NCI-H2171 (cell line): ENCODE measurements around the gene ZNF830.
A peak's percentile ranks its signal among the peaks of the same experiment; 100 is the strongest.
"Not testable (repeated sequence)": the region's sequence is repeated elsewhere in the genome, so short reads cannot be mapped to it uniquely, and the experiment has no call there.

ENCODE experiments used
- DNase-seq: peaks from one replicate; lab custom pipeline; 2025; lab: John Stamatoyannopoulos, UW

The ZNF830 gene

DNA sequence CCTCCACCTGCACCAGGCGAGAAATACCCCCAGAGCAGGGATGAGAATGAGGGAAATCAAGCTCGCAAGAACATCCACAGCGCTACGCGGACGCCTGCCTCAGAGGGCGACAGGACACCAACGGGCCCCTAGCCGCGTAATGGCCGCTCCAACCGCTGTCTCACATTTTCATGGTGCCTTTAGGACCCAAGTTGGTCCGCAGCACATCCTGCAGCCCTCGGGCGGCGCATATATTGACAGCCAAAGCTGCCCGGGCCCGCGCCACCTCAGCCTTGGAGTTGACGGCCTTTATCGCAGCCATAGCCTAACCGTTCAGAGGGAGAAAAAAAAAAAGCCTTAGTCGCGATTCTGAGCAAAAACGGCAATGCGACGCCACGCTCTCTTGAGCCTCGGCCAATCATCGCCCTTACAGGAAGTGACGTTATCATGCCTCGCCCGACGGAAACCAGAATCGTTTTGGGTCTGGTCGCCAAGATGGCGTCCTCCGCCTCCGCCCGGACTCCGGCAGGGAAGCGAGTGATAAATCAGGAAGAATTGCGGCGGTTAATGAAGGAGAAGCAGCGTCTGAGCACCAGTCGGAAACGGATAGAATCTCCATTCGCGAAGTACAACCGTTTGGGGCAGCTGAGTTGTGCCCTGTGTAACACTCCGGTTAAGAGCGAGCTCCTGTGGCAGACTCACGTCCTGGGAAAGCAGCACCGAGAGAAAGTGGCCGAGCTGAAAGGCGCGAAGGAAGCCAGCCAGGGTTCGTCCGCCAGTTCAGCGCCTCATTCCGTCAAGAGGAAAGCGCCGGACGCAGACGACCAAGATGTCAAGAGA lies at the start of gene ZNF830, which contains the start of gene CCT6B:
TSS of gene ZNF830 (plus strand) at position 448 of the 819 bp plus-strand sequence. CDS start at position 475, 27 bp downstream.
TSS of gene CCT6B (minus strand) at position 368 of the 819 bp plus-strand sequence. CDS start at position 301, 67 bp downstream.
- DNase-seq: peak; percentile 95

DNA sequence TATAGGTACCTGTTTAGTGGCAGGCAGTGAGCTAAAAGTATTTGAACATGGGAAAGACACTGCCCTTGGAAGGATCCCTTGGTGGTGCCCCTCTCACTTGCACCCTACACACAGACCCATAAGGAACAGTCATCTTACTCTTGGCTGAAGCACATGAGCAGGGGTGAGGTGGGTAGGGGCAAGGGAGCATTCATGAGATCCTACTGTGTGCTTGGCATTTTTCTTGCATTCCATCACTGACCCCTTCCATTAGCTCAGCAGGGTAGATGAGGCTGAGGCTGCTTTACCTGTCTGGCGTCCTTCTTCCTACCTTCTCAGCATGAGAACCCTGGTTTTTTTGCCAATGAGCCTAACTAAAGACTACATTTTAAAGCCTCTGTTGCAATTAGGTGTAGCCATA lies 48.3 kb upstream of the ZNF830 start:
- DNase-seq: no peak

- no peak for DNase-seq
Observed at GRCh38 chr17:34916120-34916519, 45.2 kb upstream of the ZNF830 start.

DNA sequence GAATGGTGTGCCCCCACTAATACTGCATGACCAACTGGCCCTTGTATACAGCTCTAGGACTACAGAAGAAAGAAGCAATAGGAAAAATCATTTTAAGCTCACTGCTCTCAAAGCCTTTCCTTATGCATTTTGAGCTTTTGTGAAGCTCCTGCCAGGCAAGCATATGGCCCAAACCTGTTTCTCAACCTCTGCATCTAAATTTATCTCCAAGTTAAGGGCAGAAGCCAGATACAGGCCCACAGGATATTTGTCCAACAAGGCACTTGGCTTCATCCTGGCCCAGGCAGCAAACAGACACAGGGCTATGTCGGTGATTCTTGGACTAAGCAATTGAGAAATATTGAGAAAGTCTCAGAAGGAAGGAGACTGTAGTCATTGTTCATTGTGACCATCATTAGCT lies 44.0 kb upstream of the ZNF830 start:
- no peak for DNase-seq

GRCh38 chr17:34920676-34921075 lies 40.7 kb upstream of the ZNF830 start:
- DNase-seq: no peak

DNA sequence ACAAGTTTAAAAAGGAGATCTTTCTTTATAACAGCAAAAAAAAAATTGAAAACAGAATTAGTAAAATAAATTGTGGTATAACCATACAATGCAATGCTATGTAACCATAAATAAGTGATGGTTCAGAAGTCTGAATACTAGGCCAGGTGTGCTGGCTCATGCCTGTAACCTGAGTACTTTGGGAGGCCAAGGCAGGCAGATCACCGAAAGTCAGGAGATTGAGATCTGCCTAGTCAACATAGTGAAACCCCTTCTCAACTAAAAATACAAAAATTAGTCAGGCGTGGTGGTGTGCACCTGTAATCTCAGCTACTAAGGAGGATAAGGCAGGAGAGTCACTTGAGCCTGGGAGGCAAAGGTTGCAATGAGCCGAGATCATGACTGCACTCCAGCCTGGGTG lies 34.7 kb upstream of the ZNF830 start:
- no peak for DNase-seq

DNA sequence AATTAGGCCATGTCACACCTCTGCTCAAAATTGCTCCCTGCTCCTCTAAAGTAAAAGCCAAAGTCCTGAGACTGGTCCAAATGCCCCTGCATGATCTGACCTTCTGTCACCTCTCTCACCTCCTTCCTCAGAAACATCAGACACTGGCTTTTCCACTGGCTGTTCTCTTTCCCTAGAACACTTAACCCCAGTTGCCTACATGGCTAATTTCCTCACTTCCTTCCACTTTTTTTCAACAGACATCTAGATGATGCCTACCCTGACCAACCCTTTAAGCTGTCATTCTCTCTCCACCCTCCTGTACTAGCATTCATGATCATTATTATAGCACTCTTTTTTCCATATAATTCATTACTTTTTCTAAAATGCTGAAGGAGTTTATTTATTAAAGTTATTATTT lies 31.1 kb upstream of the ZNF830 start:
- DNase-seq: no peak

- not testable (repeated sequence) for DNase-seq
Observed at GRCh38 chr17:34950780-34951179, 10.6 kb upstream of the ZNF830 start.

DNA sequence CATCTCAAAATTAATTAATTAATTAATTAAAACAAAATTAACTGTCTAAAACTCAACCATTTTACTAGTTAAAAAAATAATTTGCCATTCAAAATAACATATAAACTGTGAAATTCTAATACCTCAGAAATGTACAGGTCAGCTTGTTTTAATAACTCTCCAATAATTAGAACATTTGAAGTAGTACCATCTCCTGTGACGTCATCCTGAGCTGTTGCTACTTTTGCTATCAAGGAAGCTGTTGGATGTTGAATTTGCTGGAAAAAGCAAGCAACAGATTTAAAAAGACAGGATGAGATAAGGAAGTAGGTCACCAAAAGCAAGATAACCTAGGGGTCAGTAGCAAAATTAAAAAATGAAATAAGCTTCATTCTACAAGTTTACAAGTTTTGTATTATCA lies 2.9 kb upstream of the ZNF830 start:
- DNase-seq: no peak

DNA sequence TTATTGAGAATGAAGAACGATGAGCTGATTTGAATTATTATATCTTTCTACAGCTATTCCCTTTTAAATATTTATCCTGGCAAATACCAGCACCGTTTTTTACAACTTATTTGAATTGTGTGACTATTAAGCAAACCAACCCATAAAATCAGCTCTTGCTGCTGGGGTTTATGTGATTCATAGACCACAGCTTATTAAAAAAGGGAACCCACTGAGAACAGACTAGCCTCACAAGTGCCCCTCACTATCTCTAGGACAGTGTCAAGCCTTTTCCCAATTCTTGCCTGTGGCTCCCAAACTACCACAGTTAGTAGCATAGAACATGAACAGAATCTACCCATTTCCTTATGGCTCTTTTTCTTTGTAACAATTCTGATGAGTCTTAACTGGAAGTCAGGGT lies 12.8 kb downstream of the ZNF830 start:
- no peak for DNase-seq

GRCh38 chr17:34974794-34975785 lies 13.8 kb downstream of the ZNF830 start:
- DNase-seq: no peak

DNA sequence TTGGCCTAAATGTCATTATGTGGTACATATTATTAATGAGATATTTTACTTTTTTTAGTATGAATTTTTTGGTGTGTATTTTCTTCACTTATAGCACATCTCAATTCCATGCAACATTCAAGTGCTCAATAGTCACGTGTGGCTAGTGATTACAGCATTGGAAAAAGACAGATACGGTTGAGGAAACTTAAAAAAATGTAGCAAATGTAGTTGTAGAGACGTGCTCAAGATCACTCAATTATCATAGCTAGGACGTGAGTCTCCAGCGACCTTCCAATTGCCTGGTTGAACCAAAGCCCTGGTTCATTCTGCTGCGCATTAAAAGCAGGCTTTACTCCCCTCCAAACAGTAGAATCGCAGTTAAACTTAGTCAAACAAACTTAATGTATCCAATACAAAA lies 17.8 kb downstream of the ZNF830 start:
- no peak for DNase-seq

GRCh38 chr17:34979650-34980352 lies 18.5 kb downstream of the ZNF830 start:
- DNase-seq: no peak

DNA sequence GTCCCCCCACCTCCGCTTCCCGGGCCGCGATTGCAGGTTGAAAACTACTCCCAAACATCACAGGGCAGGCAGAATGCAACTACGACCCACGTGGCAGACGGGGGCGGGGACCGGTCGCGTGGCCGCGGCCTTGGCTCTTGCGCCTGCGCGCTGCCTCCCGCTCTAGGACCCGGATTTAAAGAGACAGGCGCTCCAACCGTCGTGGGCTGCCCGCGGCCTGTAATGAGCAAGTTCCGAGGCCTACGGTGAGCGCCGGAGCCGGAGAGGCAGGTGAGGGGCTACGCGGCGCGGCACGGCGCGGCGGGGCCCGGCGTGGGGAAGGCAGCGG lies 19.0 kb downstream of the ZNF830 start, which contains the start of gene LIG3:
TSS of gene LIG3 (plus strand) at position 160 of the 328 bp plus-strand sequence. CDS start 2,494 bp downstream, outside the sequence.
- DNase-seq: peak; percentile 89

DNA sequence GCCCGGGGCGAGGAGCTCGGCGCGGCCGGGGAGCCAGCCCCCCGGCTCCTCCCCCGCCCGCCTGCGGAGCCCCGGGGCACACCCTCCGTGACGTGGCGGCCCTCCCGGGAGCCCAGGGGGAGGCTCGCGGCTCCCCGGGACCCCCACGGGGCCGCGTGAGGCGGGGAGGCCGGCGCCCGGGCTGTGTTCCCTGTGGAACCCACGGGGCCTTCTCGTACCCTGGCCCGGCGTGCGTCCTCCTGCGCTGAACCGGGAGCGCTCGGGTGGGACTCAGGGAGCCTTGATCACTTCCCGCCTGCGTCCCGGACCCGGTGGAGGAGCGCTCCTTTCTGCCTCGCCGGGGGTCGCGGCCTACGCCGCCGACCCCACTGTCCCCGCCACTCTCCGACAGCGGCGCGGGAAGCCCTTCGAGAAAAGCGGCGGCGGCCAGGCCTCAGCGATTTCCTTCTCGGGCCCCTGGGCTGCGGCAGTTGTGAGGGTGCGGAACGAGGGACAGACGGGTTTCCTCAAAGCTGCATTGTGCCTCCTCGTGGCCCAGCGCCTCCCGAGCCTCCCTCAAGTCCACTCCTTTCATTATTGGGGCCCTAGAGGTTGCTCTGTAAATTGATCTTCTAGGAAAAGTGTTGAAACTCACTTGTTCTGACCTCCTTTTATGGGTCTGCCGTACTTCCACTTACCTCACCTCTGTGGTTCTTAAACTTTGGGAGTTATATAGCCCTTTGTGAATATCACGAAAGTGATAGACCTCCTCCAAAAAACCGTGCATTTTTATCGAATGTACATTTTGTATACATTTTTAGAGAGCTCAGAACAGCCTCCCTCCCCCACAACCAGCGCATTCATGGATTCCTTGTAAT lies 19.6 kb downstream of the ZNF830 start:
- peak; percentile 83 for DNase-seq

DNA sequence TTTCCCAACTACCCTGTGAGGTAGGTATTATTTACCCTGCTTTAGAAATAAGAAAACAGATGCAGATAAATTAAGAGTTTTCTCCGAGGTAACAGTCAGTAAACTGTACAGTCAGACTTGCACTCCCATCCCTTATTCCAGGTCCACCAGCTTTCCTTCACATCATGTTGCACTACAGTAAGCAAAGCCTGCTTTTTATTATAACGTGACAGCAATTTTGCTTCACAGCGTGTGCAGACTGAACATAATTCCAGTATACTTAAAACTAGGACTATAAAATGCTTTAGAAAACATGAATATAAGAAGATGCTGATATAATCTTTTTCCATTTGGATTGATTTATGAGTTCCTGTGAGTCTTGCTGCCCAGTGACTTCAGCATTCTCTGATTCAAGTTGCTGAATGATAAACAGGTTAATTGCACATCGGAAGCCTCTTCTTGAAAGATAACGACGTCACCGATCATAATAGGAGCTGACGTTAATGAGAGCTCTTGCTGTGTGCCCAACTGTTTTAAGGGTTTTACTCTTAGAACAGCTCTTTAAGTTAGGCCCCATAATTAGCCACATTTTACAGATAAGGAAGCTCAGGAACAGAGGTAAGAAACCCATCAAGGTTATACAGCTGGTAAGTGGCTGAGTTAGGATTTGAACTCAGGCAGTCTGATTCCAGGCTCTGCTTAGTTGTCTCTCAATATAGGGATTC lies 20.4 kb downstream of the ZNF830 start:
- DNase-seq: no peak

DNA sequence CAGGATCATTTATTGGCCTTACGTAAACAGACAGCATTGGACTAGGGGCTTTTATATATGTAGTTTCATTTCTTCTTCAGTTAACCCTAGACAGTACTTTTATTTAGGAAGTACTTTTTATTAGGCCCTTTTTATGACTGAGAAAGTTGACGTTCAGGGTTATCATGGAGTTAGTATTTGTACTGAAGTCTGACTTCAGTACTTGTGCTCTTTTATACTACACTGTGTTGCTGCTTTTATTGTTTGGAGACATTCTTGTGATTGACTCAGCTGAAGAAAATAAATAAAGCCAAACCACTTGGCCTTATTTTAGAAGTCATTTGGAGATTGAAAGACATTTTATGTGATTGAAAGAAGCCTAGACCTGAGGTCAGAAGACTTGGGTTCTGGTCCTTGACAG lies 25.9 kb downstream of the ZNF830 start:
- no peak for DNase-seq

DNA sequence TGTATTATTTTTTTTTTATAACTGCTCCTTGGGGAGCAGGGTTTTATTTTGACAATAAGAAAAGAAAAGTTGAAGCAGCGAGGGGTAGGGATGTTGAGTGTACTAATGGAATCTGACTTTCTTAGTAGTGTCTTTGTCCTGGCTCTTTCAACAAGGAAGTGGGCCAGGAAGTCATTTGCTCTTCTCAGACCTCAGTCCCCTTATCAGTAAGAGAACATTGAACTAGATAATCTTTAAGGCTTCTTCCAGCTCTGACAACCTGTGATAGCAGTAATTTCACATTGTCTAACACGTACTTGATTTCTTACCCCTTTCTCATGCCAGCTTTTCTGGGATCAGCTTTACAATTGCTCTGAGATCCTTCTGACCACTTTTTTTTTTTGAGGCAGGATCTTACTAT lies 27.3 kb downstream of the ZNF830 start:
- DNase-seq: no peak

GRCh38 chr17:34989473-34989872 lies 28.1 kb downstream of the ZNF830 start:
- no peak for DNase-seq

DNA sequence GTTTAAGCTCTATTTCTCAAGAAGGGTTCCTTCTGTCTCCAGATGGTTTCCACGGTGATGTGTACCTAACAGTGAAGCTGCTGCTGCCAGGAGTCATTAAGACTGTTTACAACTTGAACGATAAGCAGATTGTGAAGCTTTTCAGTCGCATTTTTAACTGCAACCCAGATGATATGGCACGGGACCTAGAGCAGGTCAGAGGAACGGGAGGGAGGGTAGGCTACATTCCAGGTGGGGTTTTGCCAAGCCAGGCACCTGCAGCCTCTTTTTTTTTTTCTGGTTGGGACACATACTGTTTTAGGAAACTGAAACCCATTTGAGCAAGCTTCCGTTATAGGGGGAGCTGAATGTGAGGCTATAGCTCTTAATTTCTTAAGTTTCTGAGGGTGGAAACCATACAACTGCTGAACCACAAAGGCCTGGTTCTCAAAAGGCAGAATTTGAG lies 29.6 kb downstream of the ZNF830 start:
- peak; percentile 85 for DNase-seq
